DOHH2 (cell line): ENCODE data around the gene TSC22D3.

Source experiments
- CTCF ChIP-seq: fragments of 200-600 bp; sonication (generic); IDR thresholded peaks from one replicate; pipeline ENCODE4 v1.5.1; 2014; ENCODE audit warnings: antibody characterized with exemption, mild to moderate bottlenecking, low read depth, low read length; ENCODE audit not compliant: poor library complexity, severe bottlenecking
- EZH2phosphoT487 ChIP-seq: fragments of 200-600 bp; sonication (generic); IDR thresholded peaks from 2 replicates; pipeline ENCODE4 v1.6.1; 2017; ENCODE audit warnings: borderline replicate concordance, mild to moderate bottlenecking, antibody characterized with exemption, low read length, moderate library complexity, mixed read lengths

GRCh38 chrX:107687445-107687844, 88.1 kb downstream of the TSC22D3 start:
- no peak for TF ChIP-seq CTCF
- no peak for TF ChIP-seq EZH2phosphoT487
